ENCODE results near the gene C9orf43. TPM values are rescaled to one million over a fixed set of nuclear protein-coding genes. Genes with fewer than 3 reads are reported as not detected.

C9orf43 gene
- total and polyA plus RNA-seq, 9 of the 15 experiments (the other 6 are each of a cell fraction or from before 2014, with no cell fraction given): 0.21 to 0.58 (median 0.33) TPM

DNA sequence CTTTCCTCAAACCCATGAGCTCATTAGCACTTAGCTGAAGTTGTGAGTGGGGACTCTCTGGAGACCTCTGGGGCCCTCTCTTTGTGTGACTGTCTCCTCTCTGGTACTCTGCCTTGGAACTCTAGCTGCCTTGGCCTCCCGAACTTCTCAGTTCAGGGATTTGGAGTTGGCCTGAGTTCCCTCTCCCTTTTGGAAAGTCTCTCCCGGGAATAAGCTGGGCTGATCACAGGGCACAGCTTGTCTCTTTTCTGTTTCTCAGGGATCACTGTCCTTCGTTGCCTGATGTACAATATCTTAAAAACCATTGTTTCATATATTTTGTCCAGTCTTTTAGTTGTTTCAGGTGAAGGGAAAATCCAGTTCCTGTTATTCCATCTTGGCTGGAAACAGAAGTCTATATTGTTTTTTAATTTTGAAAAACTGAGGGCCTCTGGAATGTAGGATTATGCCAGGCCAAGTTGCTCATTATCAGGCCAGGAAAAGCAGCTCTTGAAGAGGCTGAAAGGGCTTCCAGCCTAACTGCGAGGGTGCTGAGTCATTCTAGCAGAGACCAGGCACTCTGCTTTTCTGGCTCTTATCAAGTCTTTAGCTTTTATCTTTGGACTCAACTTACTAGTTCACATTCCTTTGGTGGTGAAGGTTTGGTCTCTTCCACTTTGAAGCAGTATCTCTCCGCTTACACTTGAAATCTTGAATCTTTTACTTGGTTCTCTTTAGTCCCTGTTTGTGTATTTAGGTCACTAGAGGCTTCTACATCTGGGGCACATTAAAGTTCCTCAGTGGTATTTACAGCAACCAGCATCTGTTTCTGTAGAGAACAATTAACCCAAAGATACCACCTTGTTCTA, 44.6 kb downstream of the C9orf43 start (continued):
- TF ChIP-seq, protein P1, sequence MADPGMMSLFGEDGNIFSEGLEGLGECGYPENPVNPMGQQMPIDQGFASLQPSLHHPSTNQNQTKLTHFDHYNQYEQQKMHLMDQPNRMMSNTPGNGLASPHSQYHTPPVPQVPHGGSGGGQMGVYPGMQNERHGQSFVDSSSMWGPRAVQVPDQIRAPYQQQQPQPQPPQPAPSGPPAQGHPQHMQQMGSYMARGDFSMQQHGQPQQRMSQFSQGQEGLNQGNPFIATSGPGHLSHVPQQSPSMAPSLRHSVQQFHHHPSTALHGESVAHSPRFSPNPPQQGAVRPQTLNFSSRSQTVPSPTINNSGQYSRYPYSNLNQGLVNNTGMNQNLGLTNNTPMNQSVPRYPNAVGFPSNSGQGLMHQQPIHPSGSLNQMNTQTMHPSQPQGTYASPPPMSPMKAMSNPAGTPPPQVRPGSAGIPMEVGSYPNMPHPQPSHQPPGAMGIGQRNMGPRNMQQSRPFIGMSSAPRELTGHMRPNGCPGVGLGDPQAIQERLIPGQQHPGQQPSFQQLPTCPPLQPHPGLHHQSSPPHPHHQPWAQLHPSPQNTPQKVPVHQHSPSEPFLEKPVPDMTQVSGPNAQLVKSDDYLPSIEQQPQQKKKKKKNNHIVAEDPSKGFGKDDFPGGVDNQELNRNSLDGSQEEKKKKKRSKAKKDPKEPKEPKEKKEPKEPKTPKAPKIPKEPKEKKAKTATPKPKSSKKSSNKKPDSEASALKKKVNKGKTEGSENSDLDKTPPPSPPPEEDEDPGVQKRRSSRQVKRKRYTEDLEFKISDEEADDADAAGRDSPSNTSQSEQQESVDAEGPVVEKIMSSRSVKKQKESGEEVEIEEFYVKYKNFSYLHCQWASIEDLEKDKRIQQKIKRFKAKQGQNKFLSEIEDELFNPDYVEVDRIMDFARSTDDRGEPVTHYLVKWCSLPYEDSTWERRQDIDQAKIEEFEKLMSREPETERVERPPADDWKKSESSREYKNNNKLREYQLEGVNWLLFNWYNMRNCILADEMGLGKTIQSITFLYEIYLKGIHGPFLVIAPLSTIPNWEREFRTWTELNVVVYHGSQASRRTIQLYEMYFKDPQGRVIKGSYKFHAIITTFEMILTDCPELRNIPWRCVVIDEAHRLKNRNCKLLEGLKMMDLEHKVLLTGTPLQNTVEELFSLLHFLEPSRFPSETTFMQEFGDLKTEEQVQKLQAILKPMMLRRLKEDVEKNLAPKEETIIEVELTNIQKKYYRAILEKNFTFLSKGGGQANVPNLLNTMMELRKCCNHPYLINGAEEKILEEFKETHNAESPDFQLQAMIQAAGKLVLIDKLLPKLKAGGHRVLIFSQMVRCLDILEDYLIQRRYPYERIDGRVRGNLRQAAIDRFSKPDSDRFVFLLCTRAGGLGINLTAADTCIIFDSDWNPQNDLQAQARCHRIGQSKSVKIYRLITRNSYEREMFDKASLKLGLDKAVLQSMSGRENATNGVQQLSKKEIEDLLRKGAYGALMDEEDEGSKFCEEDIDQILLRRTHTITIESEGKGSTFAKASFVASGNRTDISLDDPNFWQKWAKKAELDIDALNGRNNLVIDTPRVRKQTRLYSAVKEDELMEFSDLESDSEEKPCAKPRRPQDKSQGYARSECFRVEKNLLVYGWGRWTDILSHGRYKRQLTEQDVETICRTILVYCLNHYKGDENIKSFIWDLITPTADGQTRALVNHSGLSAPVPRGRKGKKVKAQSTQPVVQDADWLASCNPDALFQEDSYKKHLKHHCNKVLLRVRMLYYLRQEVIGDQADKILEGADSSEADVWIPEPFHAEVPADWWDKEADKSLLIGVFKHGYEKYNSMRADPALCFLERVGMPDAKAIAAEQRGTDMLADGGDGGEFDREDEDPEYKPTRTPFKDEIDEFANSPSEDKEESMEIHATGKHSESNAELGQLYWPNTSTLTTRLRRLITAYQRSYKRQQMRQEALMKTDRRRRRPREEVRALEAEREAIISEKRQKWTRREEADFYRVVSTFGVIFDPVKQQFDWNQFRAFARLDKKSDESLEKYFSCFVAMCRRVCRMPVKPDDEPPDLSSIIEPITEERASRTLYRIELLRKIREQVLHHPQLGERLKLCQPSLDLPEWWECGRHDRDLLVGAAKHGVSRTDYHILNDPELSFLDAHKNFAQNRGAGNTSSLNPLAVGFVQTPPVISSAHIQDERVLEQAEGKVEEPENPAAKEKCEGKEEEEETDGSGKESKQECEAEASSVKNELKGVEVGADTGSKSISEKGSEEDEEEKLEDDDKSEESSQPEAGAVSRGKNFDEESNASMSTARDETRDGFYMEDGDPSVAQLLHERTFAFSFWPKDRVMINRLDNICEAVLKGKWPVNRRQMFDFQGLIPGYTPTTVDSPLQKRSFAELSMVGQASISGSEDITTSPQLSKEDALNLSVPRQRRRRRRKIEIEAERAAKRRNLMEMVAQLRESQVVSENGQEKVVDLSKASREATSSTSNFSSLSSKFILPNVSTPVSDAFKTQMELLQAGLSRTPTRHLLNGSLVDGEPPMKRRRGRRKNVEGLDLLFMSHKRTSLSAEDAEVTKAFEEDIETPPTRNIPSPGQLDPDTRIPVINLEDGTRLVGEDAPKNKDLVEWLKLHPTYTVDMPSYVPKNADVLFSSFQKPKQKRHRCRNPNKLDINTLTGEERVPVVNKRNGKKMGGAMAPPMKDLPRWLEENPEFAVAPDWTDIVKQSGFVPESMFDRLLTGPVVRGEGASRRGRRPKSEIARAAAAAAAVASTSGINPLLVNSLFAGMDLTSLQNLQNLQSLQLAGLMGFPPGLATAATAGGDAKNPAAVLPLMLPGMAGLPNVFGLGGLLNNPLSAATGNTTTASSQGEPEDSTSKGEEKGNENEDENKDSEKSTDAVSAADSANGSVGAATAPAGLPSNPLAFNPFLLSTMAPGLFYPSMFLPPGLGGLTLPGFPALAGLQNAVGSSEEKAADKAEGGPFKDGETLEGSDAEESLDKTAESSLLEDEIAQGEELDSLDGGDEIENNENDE (IDR thresholded peaks at IDR 0.05; ENCODE audit: low read depth, low read length): no peak
- TF ChIP-seq KAT2B (IDR thresholded peaks at IDR 0.05; ENCODE audit: low read depth, low read length) (no peak), ZNF224 (CRISPR knock-in tag; IDR thresholded peaks at IDR 0.05) (no peak), TGIF2 (CRISPR knock-in tag; IDR thresholded peaks at IDR 0.05) (no peak), CBX2 (IDR thresholded peaks at IDR 0.05; ENCODE audit: insufficient read depth, low read length, poor library complexity, severe bottlenecking) (no peak), DMBX1 (CRISPR knock-in tag; IDR thresholded peaks at IDR 0.05; ENCODE audit: borderline replicate concordance) (no peak), PYGO2 (tag; IDR thresholded peaks at IDR 0.05) (no peak), STAG1 (CRISPR knock-in tag; IDR thresholded peaks at IDR 0.05; ENCODE audit: borderline replicate concordance) (no peak), ARNT (IDR thresholded peaks at IDR 0.05) (peak in 1 of 2 experiments; percentile 90; a peak in 2 of 4 replicates), SRSF7 (optimal IDR thresholded peaks at IDR 0.05; ENCODE audit: low read depth, low read length) (no peak), KDM1A (IDR thresholded peaks at IDR 0.05) (peak; percentile 85; a peak in 3 of 4 replicates), CEBPG (CRISPR knock-in tag; IDR thresholded peaks at IDR 0.05) (no peak), CEBPG (tag; conservative IDR thresholded peaks at IDR 0.05 in 1 of 2, IDR thresholded peaks at IDR 0.05 in 1 of 2) (no peak), GATAD2A (IDR thresholded peaks at IDR 0.05) (no peak; the same call in 1 of the 2 replicates), ZNF57 (CRISPR knock-in tag; IDR thresholded peaks at IDR 0.05) (no peak), ZBTB1 (CRISPR knock-in tag; IDR thresholded peaks at IDR 0.05; ENCODE audit: borderline replicate concordance, low read depth) (no peak), HSF4 (CRISPR knock-in tag; IDR thresholded peaks at IDR 0.05; ENCODE audit: borderline replicate concordance) (no peak), HDAC6 (IDR thresholded peaks at IDR 0.05; ENCODE audit: low read depth, low read length) (no peak)
